B cell (primary cell): Measurements from ENCODE around the gene PRKD2. TPM values are rescaled to one million over a fixed set of nuclear protein-coding genes. Genes with fewer than 3 reads are reported as not detected.

Experiments used
- ATAC-seq: fragments of 200-7000 bp; cut with Tn5 transposase; one replicate; pipeline ENCODE4 v1.10.0; 2021; ENCODE audit warnings: low read depth, mild to moderate bottlenecking, moderate number of reproducible peaks, moderate library complexity
- CTCF ChIA-PET: fragments of 350-600 bp; sonication (Branson Sonifier 250); formaldehyde crosslinking; loops from one replicate; lab custom pipeline; 2021; ENCODE audit warnings: antibody characterized with exemption, inconsistent platforms; lab: Charles Lee
- POLR2A ChIA-PET: fragments of 350-600 bp; sonication (Branson Sonifier 250); formaldehyde crosslinking; loops from one replicate; lab custom pipeline; 2021; ENCODE audit warnings: antibody characterized with exemption; lab: Charles Lee
- DNase-seq: peaks from one replicate; pipeline ENCODE4 v3.0.0; 2013
- H2AFZ ChIP-seq: 2 replicates; pipeline ENCODE4 v1.6.1; 2012; ENCODE audit warnings: mild to moderate bottlenecking, low read depth, low read length; ENCODE audit not compliant: insufficient read depth, poor library complexity, severe bottlenecking
- H3K27ac ChIP-seq, 2 donors: 1 replicate in 1 of 2; 2 replicates in 1 of 2; pipeline ENCODE4 v1.5.1; 2012 to 2013; ENCODE audit warnings: low read length in 2 of 2, mild to moderate bottlenecking in 2 of 2, moderate library complexity in 1 of 2
- H3K27me3 ChIP-seq, 4 experiments: fragments of 200-600 bp in 1 of 4; sonication (generic) in 1 of 4; replicated peaks in 1 of 4; 1 replicate in 2 of 4; 2 replicates in 2 of 4; pipeline versions ENCODE4 v1.6.1 to v1.7.0; 2013 to 2016; ENCODE audit warnings: low read length in 3 of 4, mild to moderate bottlenecking in 2 of 4, mixed read lengths in 1 of 4, moderate library complexity in 1 of 4; ENCODE audit not compliant: insufficient read depth in 4 of 4, control insufficient read depth in 3 of 4; ENCODE audit errors: control extremely low read depth in 1 of 4
- H3K36me3 ChIP-seq, 2 experiments: replicated peaks in 1 of 2; 1 replicate in 1 of 2; 2 replicates in 1 of 2; pipeline versions ENCODE4 v1.6.1 to v1.7.1; 2013; ENCODE audit warnings: low read length in 1 of 2; ENCODE audit not compliant: insufficient read depth in 2 of 2, control insufficient read depth in 1 of 2; ENCODE audit errors: control extremely low read depth in 1 of 2, extremely low read depth in 1 of 2
- H3K4me1 ChIP-seq, 2 donors: fragments of 200-600 bp in 1 of 2; sonication (generic) in 1 of 2; 1 replicate in 1 of 2; 2 replicates in 1 of 2; pipeline versions ENCODE4 v1.5.1 to v1.6.1; 2013 to 2017; ENCODE audit warnings: low read length in 2 of 2; ENCODE audit not compliant: control insufficient read depth in 2 of 2, insufficient read depth in 2 of 2
- H3K4me2 ChIP-seq: replicated peaks from 2 replicates; pipeline ENCODE3; 2012; ENCODE audit warnings: mild to moderate bottlenecking, low read depth, low read length; ENCODE audit not compliant: poor library complexity, severe bottlenecking
- H3K4me3 ChIP-seq, 5 experiments: fragments of 200-600 bp in 1 of 5; sonication (generic) in 1 of 5; 1 replicate in 3 of 5; 2 replicates in 2 of 5; pipeline versions ENCODE4 v1.5.1 to v1.7.0; 2011 to 2016; ENCODE audit warnings: low read length in 4 of 5, mild to moderate bottlenecking in 4 of 5, low read depth in 2 of 5, control low read depth in 1 of 5, moderate library complexity in 1 of 5; ENCODE audit not compliant: insufficient read depth in 1 of 5; ENCODE audit errors: control extremely low read depth in 1 of 5, extremely low read depth in 1 of 5
- H3K79me2 ChIP-seq: fragments of 200-600 bp; sonication (generic); one replicate; pipeline ENCODE4 v1.6.0; 2016; ENCODE audit warnings: low read length; ENCODE audit not compliant: control insufficient read depth, insufficient read depth
- H3K9ac ChIP-seq: fragments of 200-600 bp; sonication (generic); 2 replicates; pipeline ENCODE4 v1.6.1; 2017; ENCODE audit warnings: mild to moderate bottlenecking, low read length, moderate library complexity
- H3K9me3 ChIP-seq, 3 donors: one replicate each; pipeline versions ENCODE4 v1.6.1 to v1.7.1; 2013; ENCODE audit warnings: low read length in 2 of 3; ENCODE audit not compliant: control insufficient read depth in 2 of 3, insufficient read depth in 1 of 3; ENCODE audit errors: control extremely low read depth in 1 of 3
- H4K20me1 ChIP-seq: 2 replicates; pipeline ENCODE4 v1.6.0; 2012; ENCODE audit warnings: mild to moderate bottlenecking, low read length; ENCODE audit not compliant: insufficient read depth, control insufficient read depth, poor library complexity, severe bottlenecking
- H3K27ac Mint-ChIP-seq: one replicate; pipeline ENCODE4 v1.8.0; 2021; ENCODE audit warnings: mixed read lengths
- H3K27me3 Mint-ChIP-seq: one replicate; pipeline ENCODE4 v1.8.0; 2021; ENCODE audit warnings: mixed read lengths
- H3K4me1 Mint-ChIP-seq: one replicate; pipeline ENCODE4 v1.8.0; 2021; ENCODE audit warnings: mixed read lengths
- H3K4me3 Mint-ChIP-seq: one replicate; pipeline ENCODE4 v1.8.0; 2021; ENCODE audit warnings: mixed read lengths
- H3K9me3 Mint-ChIP-seq: one replicate; pipeline ENCODE4 v1.8.0; 2022; ENCODE audit warnings: mixed read lengths; ENCODE audit not compliant: insufficient read depth
- CTCF ChIP-seq: fragments of 200-600 bp; IDR thresholded peaks from one replicate; pipeline ENCODE4 v1.8.0; 2022; ENCODE audit warnings: antibody characterized with exemption, mild to moderate bottlenecking
- EZH2 ChIP-seq: IDR thresholded peaks from 2 replicates; pipeline ENCODE4 v1.6.1; 2012; ENCODE audit warnings: borderline replicate concordance, low read depth, mild to moderate bottlenecking, moderate library complexity, low read length; ENCODE audit not compliant: insufficient read depth, poor library complexity, severe bottlenecking
- WGBS: methylation state at CpG from one replicate; pipeline ENCODE4 v1.1.5; 2013; ENCODE audit warnings: missing lambda C conversion rate; ENCODE audit not compliant: insufficient coverage; 5-methylcytosine and 5-hydroxymethylcytosine counted together
- intact Hi-C: fragments of 100-400 bp; cut with micrococcal nuclease; formaldehyde crosslinking; loops from one replicate; pipeline ENCODE4 v1.10.0; 2022
- polyA plus RNA-seq: library from polyadenylated mRNA; depleted of rRNA; stranded (reverse); fragments of >200 nt; gene quantifications from 2 replicates; pipeline ENCODE4 v1.2.3, GENCODE V29; 2012
- total RNA-seq, 2 donors: library from RNA; stranded (reverse); fragments of 120-200 nt in 1 of 2; gene quantifications; 1 replicate in 1 of 2; 2 replicates in 1 of 2; pipeline versions ENCODE4 v1.2.3 to v1.2.4, GENCODE V29; 2013 to 2022

PRKD2 gene
- total and polyA plus RNA-seq, 2 donors (not counting 1 experiment from before 2014, with no cell fraction given), result 192 to 208 TPM

- no peak overlapping the region for H3K27ac Mint-ChIP-seq
- H3K36me3 ChIP-seq, result no peaks in the 10 kb centered on the region
- H3K27ac ChIP-seq, result no peak overlapping the region
- H3K4me1 Mint-ChIP-seq, result peaks cover 9% of the 10 kb centered on the region
- H3K9me3 ChIP-seq, result peaks cover 0 to 22% (median 14%) of the 10 kb centered on the region in 3 donors
- no peak for ATAC-seq
- CTCF ChIA-PET, result interaction anchor here (1.2 to 2.4 kb wide), 2 partner anchors 17 to 30 kb away, joined by 3 to 13 read pairs; no protein-coding TSS in a partner anchor
- no peak overlapping the region for H3K9ac ChIP-seq
- H3K4me3 ChIP-seq, result no peak overlapping the region
- peaks cover 49% of the 10 kb centered on the region for H3K27me3 Mint-ChIP-seq
- no peaks in the 10 kb centered on the region for H4K20me1 ChIP-seq
- H3K4me3 Mint-ChIP-seq, result no peak overlapping the region
- no peaks in the 10 kb centered on the region for H3K9me3 Mint-ChIP-seq
- H3K79me2 ChIP-seq, result no peaks in the 10 kb centered on the region
- peaks cover 0 to 42% (median 24%) of the 10 kb centered on the region in 4 experiments for H3K27me3 ChIP-seq
- WGBS, result 74% methylated on average over 3 of the region's 3 CpGs
- POLR2A ChIA-PET, result no interaction called here
- H3K4me1 ChIP-seq, result peaks cover 11 to 12% of the 10 kb centered on the region in 2 donors
- TF ChIP-seq EZH2 (no peak), CTCF (no peak)
- H2AFZ ChIP-seq, result no peak overlapping the region
- intact Hi-C loops, result no loop called here
- no peak for DNase-seq
- H3K4me2 ChIP-seq, result no peak overlapping the region
Measured at GRCh38 chr19:46644720-46645119, 72.2 kb downstream of the PRKD2 start.

- Histone ChIP-seq H3K4me2 (no peak overlapping the region), H3K27me3 (peaks cover 0 to 21% (median 8%) of the 10 kb centered on the region in 4 experiments), H3K4me3 (no peak overlapping the region), H3K36me3 (no peaks in the 10 kb centered on the region), H3K9ac (no peak overlapping the region), H3K27ac (no peak overlapping the region), H3K9me3 (no peaks in the 10 kb centered on the region), H2AFZ (no peak overlapping the region), H4K20me1 (no peaks in the 10 kb centered on the region), H3K4me1 (peaks cover 30 to 34% of the 10 kb centered on the region in 2 donors), H3K79me2 (no peaks in the 10 kb centered on the region)
- no peak for DNase-seq
- POLR2A ChIA-PET, result no interaction called here
- Mint-ChIP-seq H3K27ac (no peak overlapping the region), H3K4me1 (peaks cover 4% of the 10 kb centered on the region), H3K9me3 (no peaks in the 10 kb centered on the region), H3K27me3 (peaks cover 25% of the 10 kb centered on the region), H3K4me3 (peak overlapping the region; percentile 40)
- no peak for ATAC-seq
- 90% methylated on average over 2 of the region's 2 CpGs for WGBS
- no peak for TF ChIP-seq CTCF
- no peak for TF ChIP-seq EZH2
- intact Hi-C loops, result no loop called here
- CTCF ChIA-PET, result interaction anchor here (0.7 to 1.3 kb wide), 3 partner anchors 20 to 73 kb away, joined by 3 read pairs; no protein-coding TSS in a partner anchor
Measured at GRCh38 chr19:46640656-46641055, 76.3 kb downstream of the PRKD2 start.
